HUES64 (cell line): ENCODE results near the gene EDEM3.

ENCODE experiments used
- H3K27ac ChIP-seq: 2 replicates; pipeline ENCODE4 v1.7.0; 2013; ENCODE audit warnings: low read depth, low read length, inconsistent platforms
- H3K27me3 ChIP-seq: 2 replicates; pipeline ENCODE4 v1.6.1; 2013; ENCODE audit warnings: mild to moderate bottlenecking, low read length; ENCODE audit not compliant: insufficient read depth
- H3K36me3 ChIP-seq: 2 replicates; pipeline ENCODE4 v1.6.1; 2013; ENCODE audit warnings: mild to moderate bottlenecking, low read length; ENCODE audit not compliant: insufficient read depth
- H3K4me1 ChIP-seq: 2 replicates; pipeline ENCODE4 v1.6.1; 2013; ENCODE audit warnings: mild to moderate bottlenecking, low read length, moderate library complexity; ENCODE audit not compliant: insufficient read depth
- H3K4me3 ChIP-seq: 2 replicates; pipeline ENCODE4 v1.5.1; 2013; ENCODE audit warnings: mild to moderate bottlenecking, low read length, moderate library complexity
- H3K9ac ChIP-seq: 2 replicates; pipeline ENCODE4 v1.6.1; 2013; ENCODE audit warnings: mild to moderate bottlenecking, low read depth, low read length
- H3K9me3 ChIP-seq: 2 replicates; pipeline ENCODE4 v1.6.1; 2013; ENCODE audit warnings: low read depth, low read length; ENCODE audit not compliant: insufficient read depth
- WGBS: fragments of 150-250, 120-280 bp; methylation state at CpG from one replicate; pipeline ENCODE4 v1.1.7; 2013; ENCODE audit warnings: missing lambda C conversion rate; 5-methylcytosine and 5-hydroxymethylcytosine counted together

EDEM3 gene

DNA sequence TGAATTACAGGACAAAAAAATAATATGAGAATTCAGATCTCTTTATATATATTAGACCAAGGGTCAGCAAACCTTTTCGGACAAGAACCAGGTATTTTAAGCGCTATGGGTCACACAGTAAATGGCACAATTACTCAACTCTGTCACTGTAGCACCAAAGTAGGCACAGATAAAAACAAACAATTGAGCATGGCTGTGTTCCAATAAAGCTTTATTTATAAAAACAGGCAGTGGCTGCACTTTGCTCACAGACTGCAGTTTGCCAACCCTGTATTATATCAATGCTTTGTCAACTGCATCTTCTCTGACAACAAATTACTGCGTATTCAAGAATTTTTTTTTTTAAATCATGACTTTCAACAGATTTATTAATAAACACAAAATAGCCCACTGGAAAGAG, 29.8 kb downstream of the EDEM3 start:
- WGBS: 97% methylated on average over 3 of the region's 3 CpGs
- Histone ChIP-seq H3K36me3 (peaks cover 20% of the 10 kb centered on the region; the same call in 1 of the 2 replicates), H3K4me3 (no peak overlapping the region), H3K9ac (no peak overlapping the region), H3K9me3 (no peaks in the 10 kb centered on the region), H3K4me1 (no peaks in the 10 kb centered on the region), H3K27me3 (no peaks in the 10 kb centered on the region), H3K27ac (no peak overlapping the region)

DNA sequence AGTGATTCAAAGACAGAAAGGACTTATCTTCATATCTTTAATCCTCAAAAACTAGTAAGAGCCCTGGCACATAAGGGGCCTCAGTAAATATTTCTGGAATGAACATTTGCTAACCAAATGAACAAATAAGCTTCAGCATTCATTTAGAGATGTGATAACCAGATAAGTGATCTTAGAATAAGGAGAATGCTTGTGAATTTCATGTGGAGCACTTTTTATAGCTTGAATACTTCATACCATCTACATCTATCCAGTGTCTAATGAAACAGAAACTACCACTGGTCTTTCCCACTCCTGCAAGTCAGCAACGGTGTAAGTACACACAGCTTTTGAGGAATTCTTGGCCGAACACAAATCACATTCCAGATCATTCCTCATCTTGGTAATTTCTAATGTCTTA, 38.5 kb downstream of the EDEM3 start:
- Histone ChIP-seq H3K9me3 (no peaks in the 10 kb centered on the region), H3K9ac (no peak overlapping the region), H3K27ac (no peak overlapping the region), H3K27me3 (no peaks in the 10 kb centered on the region), H3K36me3 (peaks cover 64% of the 10 kb centered on the region), H3K4me3 (no peak overlapping the region), H3K4me1 (no peaks in the 10 kb centered on the region)
- WGBS: 98% methylated on average over 2 of the region's 2 CpGs

DNA sequence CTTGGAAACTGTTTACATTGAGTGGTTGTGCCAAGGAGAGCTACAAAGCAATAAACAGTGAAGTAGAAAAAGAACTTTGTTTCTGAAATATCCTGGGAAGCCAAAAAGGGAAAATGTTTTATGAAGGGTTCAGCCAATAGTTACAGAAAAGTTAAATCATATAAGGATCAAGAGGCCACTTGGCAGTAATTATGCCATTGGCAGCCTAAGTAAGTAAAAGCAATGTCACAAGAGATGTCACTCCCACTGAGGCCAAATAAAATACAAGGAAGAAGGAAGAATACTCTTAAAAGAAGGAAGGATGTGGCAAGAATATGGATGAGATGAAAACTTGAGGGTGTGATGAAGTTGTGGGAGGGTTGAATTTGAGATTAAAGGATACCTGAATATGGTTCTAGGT, 45.2 kb downstream of the EDEM3 start:
- Histone ChIP-seq H3K9ac (no peak overlapping the region), H3K36me3 (peaks cover 54% of the 10 kb centered on the region), H3K9me3 (no peaks in the 10 kb centered on the region), H3K4me1 (no peaks in the 10 kb centered on the region), H3K4me3 (no peak overlapping the region), H3K27me3 (no peaks in the 10 kb centered on the region), H3K27ac (no peak overlapping the region)

DNA sequence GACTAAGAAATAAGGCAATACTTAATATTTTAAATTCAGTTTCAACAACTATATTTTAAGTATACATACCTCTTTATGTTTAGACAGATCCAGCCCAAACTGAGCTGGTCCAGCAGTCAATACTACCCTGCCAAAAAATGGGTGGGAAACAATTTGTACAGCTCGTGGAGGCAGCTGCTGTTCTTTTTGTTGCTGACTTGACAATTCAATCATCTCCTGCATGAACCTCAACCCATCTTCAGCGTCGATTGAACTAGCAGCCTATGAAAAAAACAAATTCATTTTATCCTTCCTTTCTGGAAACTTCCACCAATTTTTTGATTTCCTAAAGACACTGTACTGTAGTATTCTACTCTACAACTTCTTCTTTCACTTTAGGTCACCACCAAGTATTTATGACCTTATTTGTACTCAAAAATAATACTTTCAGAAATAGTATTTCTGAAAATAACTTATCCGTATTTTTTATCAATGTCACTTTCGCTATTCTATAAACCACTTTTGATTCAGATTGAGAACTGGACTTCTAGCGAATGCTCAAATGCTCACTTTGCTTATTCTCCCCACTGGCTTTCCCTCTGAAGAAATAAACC, 46.5 kb downstream of the EDEM3 start:
- H3K9ac ChIP-seq: no peak overlapping the region
- H3K36me3 ChIP-seq: peaks cover 50% of the 10 kb centered on the region
- no peaks in the 10 kb centered on the region for H3K27me3 ChIP-seq
- H3K4me1 ChIP-seq: no peaks in the 10 kb centered on the region
- H3K27ac ChIP-seq: no peak overlapping the region
- no peaks in the 10 kb centered on the region for H3K9me3 ChIP-seq
- WGBS: 87% methylated on average over 6 of the region's 6 CpGs
- no peak overlapping the region for H3K4me3 ChIP-seq

DNA sequence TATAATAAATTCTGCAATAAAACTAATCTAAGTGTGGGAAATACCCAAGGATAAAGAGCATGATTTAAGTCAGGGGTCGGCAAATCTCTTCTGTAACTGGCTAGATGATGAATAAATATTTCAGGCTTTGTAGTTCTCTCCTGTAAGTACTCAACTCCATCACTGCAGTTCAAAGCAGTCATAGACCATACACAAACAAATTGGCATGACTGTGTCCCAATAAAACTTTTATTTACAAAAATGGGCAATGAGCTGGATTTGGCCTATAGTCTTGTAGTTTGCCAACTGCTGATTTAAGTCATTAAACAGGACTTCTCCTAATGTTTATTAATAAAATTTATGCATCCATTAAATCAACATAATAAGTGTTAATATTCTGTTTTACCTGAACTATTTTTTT, 49.4 kb downstream of the EDEM3 start:
- no peaks in the 10 kb centered on the region for H3K9me3 ChIP-seq
- 100% methylated on average over 1 of the region's 1 CpG for WGBS
- no peak overlapping the region for H3K27ac ChIP-seq
- no peak overlapping the region for H3K9ac ChIP-seq
- H3K27me3 ChIP-seq: no peaks in the 10 kb centered on the region
- H3K4me3 ChIP-seq: no peak overlapping the region
- peaks cover 55% of the 10 kb centered on the region for H3K36me3 ChIP-seq
- H3K4me1 ChIP-seq: no peaks in the 10 kb centered on the region

DNA sequence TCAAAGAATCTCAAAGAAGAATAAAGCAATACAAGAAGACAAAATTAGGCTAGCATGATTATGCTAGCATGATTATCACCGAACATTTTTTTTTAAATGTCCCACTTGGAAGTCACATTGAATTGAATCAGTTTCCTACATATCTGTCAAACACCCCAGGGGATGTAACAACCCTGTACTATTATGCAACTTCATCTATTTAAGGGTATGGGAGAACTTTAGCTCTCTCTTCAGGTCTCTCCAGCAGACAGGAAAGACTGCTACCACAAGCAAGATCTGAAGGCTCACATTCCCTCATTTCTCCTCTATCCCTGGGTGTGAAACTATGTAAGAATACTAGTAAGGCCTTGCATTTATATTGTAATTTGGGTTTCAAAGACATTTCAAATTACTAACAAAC, 52.8 kb downstream of the EDEM3 start:
- Histone ChIP-seq H3K9ac (no peak overlapping the region), H3K27ac (no peak overlapping the region), H3K4me3 (no peak overlapping the region), H3K4me1 (peaks cover 3% of the 10 kb centered on the region), H3K36me3 (peaks cover 31% of the 10 kb centered on the region; the same call in 1 of the 2 replicates), H3K27me3 (no peaks in the 10 kb centered on the region), H3K9me3 (no peaks in the 10 kb centered on the region)
- 79% methylated on average over 1 of the region's 1 CpG for WGBS

DNA sequence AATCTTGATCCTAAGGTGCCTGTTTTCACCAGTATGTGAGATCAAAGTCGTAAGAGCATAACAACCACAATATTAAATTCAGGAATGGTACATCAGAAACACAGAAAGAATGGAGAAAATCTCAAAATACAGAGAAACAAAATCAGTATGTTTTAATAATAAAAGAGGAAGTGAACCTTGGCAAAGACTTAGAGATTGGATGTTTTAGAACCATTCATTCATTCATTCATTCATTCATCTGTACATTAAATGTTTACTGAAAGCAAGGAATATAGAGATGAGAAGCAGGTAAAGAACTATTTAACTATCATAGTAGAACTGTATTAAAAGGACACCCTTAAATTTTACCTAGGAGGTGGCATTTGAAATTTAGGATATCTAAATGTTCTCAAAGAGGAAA, 55.7 kb downstream of the EDEM3 start:
- H3K36me3 ChIP-seq: peaks cover 21% of the 10 kb centered on the region; the same call in 1 of the 2 replicates
- no peak overlapping the region for H3K4me3 ChIP-seq
- no peak overlapping the region for H3K9ac ChIP-seq
- H3K27ac ChIP-seq: no peak overlapping the region
- no peaks in the 10 kb centered on the region for H3K27me3 ChIP-seq
- no peaks in the 10 kb centered on the region for H3K9me3 ChIP-seq
- H3K4me1 ChIP-seq: peaks cover 19% of the 10 kb centered on the region
- 100% methylated on average over 1 of the region's 1 CpG for WGBS

DNA sequence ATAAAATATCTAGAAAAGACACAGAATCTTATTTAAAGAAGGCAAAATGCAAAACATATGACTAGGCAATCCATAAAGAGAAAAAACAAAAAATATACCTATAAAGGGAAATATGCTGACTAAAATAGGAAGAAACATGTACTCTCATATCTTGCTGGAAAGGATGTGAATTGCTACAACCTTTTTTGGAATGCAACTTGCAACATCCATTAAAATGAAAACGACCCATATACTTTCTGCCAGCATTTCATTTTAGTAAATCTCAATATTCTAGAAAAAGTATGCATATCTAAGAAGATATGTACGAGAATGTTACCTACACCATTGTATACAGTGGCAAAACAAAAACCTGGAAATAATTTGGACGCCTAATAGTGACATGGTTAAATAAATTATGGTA, 56.6 kb downstream of the EDEM3 start:
- no peaks in the 10 kb centered on the region for H3K9me3 ChIP-seq
- peaks cover 21% of the 10 kb centered on the region; the same call in 1 of the 2 replicates for H3K36me3 ChIP-seq
- H3K27ac ChIP-seq: no peak overlapping the region
- 60% methylated on average over 3 of the region's 3 CpGs for WGBS
- no peak overlapping the region for H3K4me3 ChIP-seq
- H3K4me1 ChIP-seq: peaks cover 19% of the 10 kb centered on the region
- H3K9ac ChIP-seq: no peak overlapping the region
- no peaks in the 10 kb centered on the region for H3K27me3 ChIP-seq

DNA sequence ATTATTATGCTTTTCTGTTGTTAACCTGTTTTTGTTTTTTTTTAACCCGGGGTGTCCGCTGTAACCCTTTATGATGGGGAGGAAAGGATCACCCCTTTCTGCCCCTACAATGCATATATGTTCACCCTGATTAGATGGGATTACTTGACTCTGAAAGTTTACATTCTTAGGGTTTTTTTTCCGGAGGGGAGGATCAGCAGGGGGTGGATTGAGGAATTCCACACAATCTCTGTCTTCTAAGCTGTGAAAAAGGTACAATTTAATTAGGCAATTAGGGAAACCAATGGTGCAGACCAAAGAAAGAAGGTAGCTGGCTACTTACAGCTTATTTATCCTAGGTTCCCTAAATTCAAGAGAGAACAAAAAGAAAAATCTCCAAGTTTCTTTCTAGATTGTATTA, 58.3 kb downstream of the EDEM3 start:
- Histone ChIP-seq H3K9me3 (no peaks in the 10 kb centered on the region), H3K27ac (no peak overlapping the region), H3K27me3 (no peaks in the 10 kb centered on the region), H3K36me3 (peaks cover 5% of the 10 kb centered on the region; the same call in 1 of the 2 replicates), H3K9ac (no peak overlapping the region), H3K4me1 (peaks cover 19% of the 10 kb centered on the region), H3K4me3 (no peak overlapping the region)
- 15% methylated on average over 1 of the region's 3 CpGs for WGBS

DNA sequence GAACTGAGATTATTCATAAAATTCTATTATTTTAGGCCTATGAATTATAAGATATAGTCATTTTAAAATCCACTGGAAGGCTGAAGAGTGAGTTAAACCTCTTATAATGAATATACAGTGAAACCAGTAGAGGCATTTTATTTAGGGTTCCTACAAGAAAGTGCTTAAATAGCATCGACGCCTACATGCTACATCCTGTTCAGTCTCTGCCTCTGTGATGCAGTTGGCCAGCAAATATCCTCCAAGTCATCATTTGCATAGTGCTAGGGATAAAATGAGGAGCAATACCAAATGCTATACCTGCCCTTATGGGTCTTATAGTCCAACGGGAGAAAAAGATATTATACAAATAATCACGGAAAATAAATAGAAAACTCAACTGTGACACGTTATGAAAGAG, 59.6 kb downstream of the EDEM3 start:
- Histone ChIP-seq H3K27me3 (no peaks in the 10 kb centered on the region), H3K4me1 (peaks cover 19% of the 10 kb centered on the region), H3K27ac (no peak overlapping the region), H3K4me3 (no peak overlapping the region), H3K36me3 (no peaks in the 10 kb centered on the region), H3K9ac (no peak overlapping the region), H3K9me3 (no peaks in the 10 kb centered on the region)
- WGBS: 99% methylated on average over 4 of the region's 5 CpGs

DNA sequence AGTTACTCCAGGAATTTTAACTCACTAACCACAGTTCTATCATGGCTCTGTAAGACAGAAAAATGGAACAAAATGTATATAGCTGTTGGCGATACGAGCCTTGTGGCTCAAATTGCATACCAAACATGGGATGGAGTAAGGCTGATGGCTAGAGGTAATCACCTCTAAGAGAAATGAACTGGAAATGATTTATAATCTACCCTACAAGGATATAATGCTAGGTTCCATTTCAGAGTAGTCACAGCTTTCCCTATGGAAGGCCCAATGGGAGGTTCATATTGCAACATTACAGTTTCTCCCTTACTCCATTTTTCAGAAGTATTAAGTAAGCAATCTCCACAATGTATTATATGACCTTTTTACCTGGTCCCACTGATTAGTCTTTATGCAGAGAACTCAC, 61.6 kb downstream of the EDEM3 start:
- H3K27me3 ChIP-seq: no peaks in the 10 kb centered on the region
- H3K4me3 ChIP-seq: no peak overlapping the region
- no peak overlapping the region for H3K9ac ChIP-seq
- no peaks in the 10 kb centered on the region for H3K36me3 ChIP-seq
- H3K9me3 ChIP-seq: no peaks in the 10 kb centered on the region
- WGBS: 73% methylated on average over 2 of the region's 2 CpGs
- no peak overlapping the region for H3K27ac ChIP-seq
- peaks cover 19% of the 10 kb centered on the region for H3K4me1 ChIP-seq

DNA sequence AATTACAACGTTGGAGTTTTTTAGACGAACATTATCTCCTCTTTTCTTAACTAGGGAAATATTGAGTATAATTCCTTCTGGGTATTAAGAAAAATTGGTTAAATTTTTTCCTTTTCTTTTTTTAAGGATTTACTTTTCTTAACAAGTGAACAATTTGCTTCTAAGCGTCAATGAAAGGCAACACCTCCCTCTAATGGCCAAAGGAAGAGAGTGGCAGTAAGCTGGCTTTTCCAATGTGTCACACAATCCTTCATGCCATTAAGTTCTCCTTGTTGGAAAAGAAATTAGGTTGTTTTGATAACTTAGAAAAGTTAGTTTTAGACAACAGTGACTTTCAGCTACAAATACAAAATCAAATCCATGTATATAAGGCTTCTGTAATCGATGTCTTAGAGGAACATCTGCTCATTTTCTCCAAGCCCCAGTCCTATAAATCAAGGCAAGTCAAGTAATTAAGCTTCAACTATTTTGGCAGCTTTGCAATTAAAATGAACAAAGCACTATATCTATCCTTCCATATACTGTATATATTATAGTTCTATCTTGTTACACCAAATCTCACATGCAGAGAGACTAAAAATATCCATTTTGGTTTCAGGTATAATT, 62.8 kb downstream of the EDEM3 start:
- 51% methylated on average over 2 of the region's 4 CpGs for WGBS
- no peaks in the 10 kb centered on the region for H3K36me3 ChIP-seq
- H3K27me3 ChIP-seq: no peaks in the 10 kb centered on the region
- H3K4me3 ChIP-seq: no peak overlapping the region
- H3K9me3 ChIP-seq: no peaks in the 10 kb centered on the region
- no peak overlapping the region for H3K27ac ChIP-seq
- H3K9ac ChIP-seq: no peak overlapping the region
- peaks cover 16% of the 10 kb centered on the region for H3K4me1 ChIP-seq
